Measurements from ENCODE around the gene TPPP.
"Not testable (repeated sequence)": the region's sequence is repeated elsewhere in the genome, so short reads cannot be mapped to it uniquely, and the experiment has no call there.

Gene TPPP

DNA sequence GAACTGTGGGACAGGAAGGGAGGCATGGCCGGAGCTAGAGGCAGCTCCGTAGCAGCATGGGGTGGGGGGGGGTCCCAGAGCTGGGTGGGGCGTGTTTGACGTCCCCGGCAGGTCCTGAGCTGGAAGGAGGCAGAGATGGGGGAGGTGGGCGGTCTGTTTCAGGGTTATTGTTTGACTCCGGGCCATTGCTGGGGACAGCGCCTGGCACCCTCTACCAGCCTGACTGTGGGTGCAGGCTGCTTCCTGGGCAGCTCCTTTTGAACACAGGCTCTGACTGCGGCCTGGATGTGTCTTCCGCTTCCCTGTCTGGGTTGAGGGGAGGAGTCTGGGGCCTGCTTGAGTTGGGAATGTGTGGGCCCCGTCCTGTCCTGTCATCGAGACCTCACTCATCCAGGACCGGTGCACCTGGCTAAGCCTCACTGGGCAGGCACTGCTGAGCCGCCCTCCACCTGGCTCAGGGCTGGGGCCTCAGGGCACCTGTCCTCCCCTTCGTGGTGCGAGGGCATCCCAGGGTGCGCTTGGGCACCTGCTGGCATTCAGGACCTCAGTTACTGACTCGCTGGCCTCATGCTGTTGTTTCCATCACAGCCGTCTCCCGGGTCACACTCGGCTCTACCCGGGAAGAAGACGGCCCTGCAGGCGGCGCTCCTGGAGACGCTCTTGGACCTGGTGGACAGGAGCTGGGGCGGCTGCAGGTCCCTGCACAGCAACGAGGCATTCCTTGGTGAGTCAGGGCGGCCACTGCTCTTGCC is 54.5 kb downstream of the TPPP start:
- H3K27me3 ChIP-seq (replicated peaks; ENCODE audit: control insufficient read depth, insufficient read depth, low read length), result no peaks in the 10 kb centered on the region
- no peak overlapping the region for H3K4me3 ChIP-seq (ENCODE audit: low read length)
- no peak overlapping the region for H3K9ac ChIP-seq (ENCODE audit: low read length)
- no peaks in the 10 kb centered on the region for H3K4me1 ChIP-seq (ENCODE audit: control insufficient read depth, insufficient read depth, low read length)
- peaks cover 17% of the 10 kb centered on the region for H3K36me3 ChIP-seq (ENCODE audit: control insufficient read depth, insufficient read depth, low read length, severe bottlenecking)
- no peak for DNase-seq (ENCODE audit: low read depth)
- peaks cover 2% of the 10 kb centered on the region for H3K9me3 ChIP-seq (ENCODE audit: control insufficient read depth, low read length)

DNA sequence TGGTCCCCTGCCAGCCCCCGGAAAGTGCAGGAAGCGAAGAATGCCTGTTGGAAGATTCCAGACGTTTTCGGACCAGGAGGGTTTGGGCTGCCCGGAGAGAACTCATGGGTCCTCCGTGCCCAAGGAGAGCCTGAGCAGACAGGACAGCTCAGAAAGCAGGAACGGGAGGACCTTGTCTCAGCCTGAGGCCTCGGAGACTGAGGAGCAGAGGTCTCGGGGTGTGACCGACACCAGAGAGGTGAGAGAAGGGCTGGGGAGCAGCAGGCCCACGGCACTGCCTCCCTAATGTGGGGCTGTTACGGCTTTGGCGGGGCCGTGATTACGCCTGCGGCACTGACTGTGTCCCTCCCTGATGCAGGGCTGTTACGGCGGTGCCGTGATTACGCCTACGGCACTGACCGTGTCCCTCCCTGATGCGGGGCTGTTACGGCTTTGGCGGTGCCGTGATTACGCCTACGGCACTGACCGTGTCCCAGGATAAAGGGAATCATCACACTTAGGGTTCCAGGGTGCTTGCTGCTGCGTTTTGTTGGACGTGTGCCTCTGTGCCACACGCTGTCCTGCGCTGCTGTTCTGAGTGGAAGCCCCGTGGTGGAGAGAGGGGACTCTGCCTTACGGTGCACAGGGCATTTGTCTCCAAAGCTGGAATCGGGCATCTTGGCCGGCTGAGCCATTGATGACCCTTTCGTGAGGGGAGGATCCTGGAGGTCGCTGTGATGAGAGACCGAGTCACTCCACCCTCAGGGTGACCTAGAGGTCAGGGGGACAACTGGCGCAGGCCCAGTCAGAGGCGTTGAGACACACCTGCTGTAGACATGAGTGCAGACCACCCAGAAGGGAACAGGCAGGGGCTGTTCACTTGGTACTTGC is 55.3 kb downstream of the TPPP start:
- Histone ChIP-seq H3K9ac (ENCODE audit: low read length) (no peak overlapping the region), H3K4me3 (ENCODE audit: low read length) (no peak overlapping the region), H3K9me3 (ENCODE audit: control insufficient read depth, low read length) (peaks cover 2% of the 10 kb centered on the region), H3K36me3 (ENCODE audit: control insufficient read depth, insufficient read depth, low read length, severe bottlenecking) (peaks cover 17% of the 10 kb centered on the region), H3K27me3 (replicated peaks; ENCODE audit: control insufficient read depth, insufficient read depth, low read length) (no peaks in the 10 kb centered on the region), H3K4me1 (ENCODE audit: control insufficient read depth, insufficient read depth, low read length) (no peaks in the 10 kb centered on the region)
- DNase-seq (ENCODE audit: low read depth), result no peak

DNA sequence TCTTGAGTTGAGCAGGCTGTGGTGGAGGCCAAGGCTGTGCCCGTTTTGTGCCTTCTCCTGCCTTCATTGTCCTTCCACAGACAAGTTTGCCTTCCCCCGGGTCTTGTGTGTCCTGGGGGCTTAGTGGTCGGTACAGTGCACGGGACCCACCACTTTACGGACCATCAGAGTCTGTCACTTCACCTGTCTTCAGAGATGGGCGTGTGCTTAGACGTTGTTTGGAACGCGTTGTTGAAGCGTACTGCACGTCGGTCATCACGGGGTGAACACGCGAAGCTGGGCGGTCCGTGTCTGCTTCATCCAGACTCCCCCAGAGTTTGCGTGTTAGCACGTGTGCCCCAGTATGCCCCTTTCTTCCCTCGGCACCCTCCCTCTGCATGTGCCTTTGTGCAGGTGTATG is 56.2 kb downstream of the TPPP start:
- Histone ChIP-seq H3K9me3 (ENCODE audit: control insufficient read depth, low read length) (peaks cover 2% of the 10 kb centered on the region), H3K4me3 (ENCODE audit: low read length) (no peak overlapping the region), H3K4me1 (ENCODE audit: control insufficient read depth, insufficient read depth, low read length) (no peaks in the 10 kb centered on the region), H3K9ac (ENCODE audit: low read length) (no peak overlapping the region), H3K27me3 (replicated peaks; ENCODE audit: control insufficient read depth, insufficient read depth, low read length) (no peaks in the 10 kb centered on the region), H3K36me3 (ENCODE audit: control insufficient read depth, insufficient read depth, low read length, severe bottlenecking) (peaks cover 17% of the 10 kb centered on the region)
- DNase-seq (ENCODE audit: low read depth), result no peak

DNA sequence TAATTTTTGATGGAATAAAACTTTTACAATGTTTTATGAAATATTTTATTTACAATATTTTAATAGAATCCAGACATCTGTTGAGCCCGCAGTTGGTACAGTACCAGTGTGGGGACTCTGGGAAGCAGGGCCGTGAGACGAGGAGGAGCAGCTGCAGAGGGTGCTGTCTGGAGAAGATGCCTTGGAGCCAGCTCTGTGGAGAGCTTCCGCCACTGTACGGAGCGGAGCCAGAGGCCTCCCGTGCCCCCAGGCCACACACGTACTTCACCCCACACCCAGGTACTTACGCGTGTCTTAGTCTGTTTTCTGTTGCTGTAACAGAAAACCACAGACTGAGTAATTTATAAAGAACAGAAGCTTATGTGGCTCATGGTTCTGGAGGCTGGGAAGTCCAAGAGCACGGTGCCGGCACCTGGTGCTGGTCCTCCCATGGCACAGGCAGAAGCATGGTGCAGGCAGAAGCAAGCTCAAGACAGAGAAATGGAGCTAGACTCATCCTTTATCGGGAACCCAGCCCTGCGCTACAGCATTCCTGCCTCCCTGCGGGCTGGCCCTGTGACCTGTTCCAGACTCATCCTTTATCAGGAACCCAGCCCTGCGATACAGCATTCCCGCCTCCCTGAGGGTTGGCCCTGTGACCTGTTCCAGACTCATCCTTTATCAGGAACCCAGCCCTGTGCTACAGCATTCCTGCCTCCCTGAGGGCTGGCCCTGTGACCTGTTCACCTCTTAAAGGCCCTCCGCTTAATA is 57.7 kb downstream of the TPPP start:
- H3K9ac ChIP-seq (ENCODE audit: low read length), result no peak overlapping the region
- H3K36me3 ChIP-seq (ENCODE audit: control insufficient read depth, insufficient read depth, low read length, severe bottlenecking), result peaks cover 14% of the 10 kb centered on the region
- peaks cover 2% of the 10 kb centered on the region for H3K9me3 ChIP-seq (ENCODE audit: control insufficient read depth, low read length)
- no peaks in the 10 kb centered on the region for H3K4me1 ChIP-seq (ENCODE audit: control insufficient read depth, insufficient read depth, low read length)
- no peak for DNase-seq (ENCODE audit: low read depth)
- no peak overlapping the region for H3K4me3 ChIP-seq (ENCODE audit: low read length)
- no peaks in the 10 kb centered on the region for H3K27me3 ChIP-seq (replicated peaks; ENCODE audit: control insufficient read depth, insufficient read depth, low read length)

DNA sequence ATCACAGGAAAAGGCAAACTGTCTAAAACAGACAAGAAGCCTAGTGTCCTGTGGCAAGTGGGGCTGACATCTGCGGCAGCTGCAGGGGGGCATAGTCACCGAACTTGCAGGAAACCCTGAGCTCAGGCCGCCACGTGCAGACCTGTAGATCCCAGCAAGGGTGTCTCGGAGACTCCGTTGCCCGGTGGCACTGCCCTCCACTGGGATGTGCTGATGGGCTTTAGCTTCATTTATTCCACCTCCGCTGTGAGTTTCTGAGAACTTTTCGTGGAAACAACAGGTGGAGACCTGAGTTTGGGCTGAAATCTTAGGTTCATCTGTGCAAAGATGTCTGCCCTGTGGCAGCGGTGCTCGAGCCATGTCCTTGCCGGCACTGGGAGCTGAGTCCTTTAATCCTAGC is 59.0 kb downstream of the TPPP start:
- Histone ChIP-seq H3K9ac (ENCODE audit: low read length) (no peak overlapping the region), H3K4me1 (ENCODE audit: control insufficient read depth, insufficient read depth, low read length) (no peaks in the 10 kb centered on the region), H3K36me3 (ENCODE audit: control insufficient read depth, insufficient read depth, low read length, severe bottlenecking) (peaks cover 14% of the 10 kb centered on the region), H3K27me3 (replicated peaks; ENCODE audit: control insufficient read depth, insufficient read depth, low read length) (no peaks in the 10 kb centered on the region), H3K4me3 (ENCODE audit: low read length) (no peak overlapping the region), H3K9me3 (ENCODE audit: control insufficient read depth, low read length) (peaks cover 2% of the 10 kb centered on the region)
- no peak for DNase-seq (ENCODE audit: low read depth)

DNA sequence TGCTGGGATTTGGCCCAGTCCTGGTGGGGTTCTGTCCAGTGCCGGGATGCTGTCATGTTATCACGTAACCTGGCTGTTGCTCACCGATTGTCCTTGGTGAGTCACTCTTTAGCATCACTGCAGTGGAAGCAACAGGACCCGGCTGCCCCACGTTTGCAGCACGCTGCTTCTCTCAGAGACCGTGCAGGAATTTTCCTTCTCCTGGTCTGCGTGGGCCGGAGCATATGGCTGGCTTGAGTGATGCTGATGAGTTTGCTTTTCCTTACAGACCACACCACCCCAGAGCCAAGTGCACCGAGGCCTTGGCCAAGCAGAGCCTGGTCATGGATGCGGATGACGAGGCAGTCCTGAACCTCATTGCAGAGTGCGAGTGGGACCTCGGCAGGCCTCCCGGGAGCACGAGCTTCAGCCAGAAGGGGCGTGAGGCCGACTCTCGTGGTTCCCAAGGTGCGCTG is 59.6 kb downstream of the TPPP start:
- Histone ChIP-seq H3K4me1 (ENCODE audit: control insufficient read depth, insufficient read depth, low read length) (no peaks in the 10 kb centered on the region), H3K9me3 (ENCODE audit: control insufficient read depth, low read length) (peaks cover 2% of the 10 kb centered on the region), H3K27me3 (replicated peaks; ENCODE audit: control insufficient read depth, insufficient read depth, low read length) (no peaks in the 10 kb centered on the region), H3K4me3 (ENCODE audit: low read length) (no peak overlapping the region), H3K36me3 (ENCODE audit: control insufficient read depth, insufficient read depth, low read length, severe bottlenecking) (peaks cover 14% of the 10 kb centered on the region), H3K9ac (ENCODE audit: low read length) (no peak overlapping the region)
- no peak for DNase-seq (ENCODE audit: low read depth)

DNA sequence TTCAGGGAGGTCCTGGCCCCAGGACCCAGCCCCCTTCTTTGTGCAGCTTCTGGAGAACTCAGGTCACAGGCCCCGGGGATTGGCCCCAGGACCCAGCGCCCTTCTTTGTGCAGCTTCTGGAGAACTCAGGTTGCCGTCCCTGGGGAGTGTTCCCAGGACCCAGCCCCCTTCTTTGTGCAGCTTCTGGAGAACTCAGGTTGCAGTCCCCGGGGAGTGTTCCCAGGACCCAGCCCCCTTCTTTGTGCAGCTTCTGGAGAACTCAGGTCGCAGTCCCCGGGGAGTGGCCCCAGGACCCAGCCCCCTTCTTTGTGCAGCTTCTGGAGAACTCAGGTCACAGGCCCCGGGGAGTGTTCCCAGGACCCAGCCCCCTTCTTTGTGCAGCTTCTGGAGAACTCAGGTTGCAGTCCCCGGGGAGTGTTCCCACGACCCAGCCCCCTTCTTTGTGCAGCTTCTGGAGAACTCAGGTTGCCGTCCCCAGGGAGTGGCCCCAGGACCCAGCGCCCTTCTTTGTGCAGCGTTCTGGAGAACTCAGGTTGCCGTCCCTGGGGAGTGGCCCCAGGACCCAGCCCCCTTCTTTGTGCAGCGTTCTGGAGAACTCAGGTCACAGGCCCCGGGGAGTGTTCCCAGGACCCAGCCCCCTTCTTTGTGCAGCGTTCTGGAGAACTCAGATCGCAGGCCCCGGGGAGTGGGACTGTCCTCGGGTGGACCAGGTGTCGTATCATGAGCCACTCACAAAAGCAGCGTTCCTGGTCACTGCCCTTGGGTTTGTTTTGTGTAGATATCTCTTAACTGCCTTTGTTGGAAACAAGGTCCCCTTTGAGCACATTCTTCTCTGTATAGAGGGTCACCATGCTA is 64.6 kb downstream of the TPPP start:
- H3K4me3 ChIP-seq (ENCODE audit: low read length); H3K4me1 ChIP-seq (ENCODE audit: control insufficient read depth, insufficient read depth, low read length); H3K9ac ChIP-seq (ENCODE audit: low read length); H3K27me3 ChIP-seq (replicated peaks; ENCODE audit: control insufficient read depth, insufficient read depth, low read length); H3K9me3 ChIP-seq (ENCODE audit: control insufficient read depth, low read length); H3K36me3 ChIP-seq (ENCODE audit: control insufficient read depth, insufficient read depth, low read length, severe bottlenecking); DNase-seq (ENCODE audit: low read depth): not testable (repeated sequence)

DNA sequence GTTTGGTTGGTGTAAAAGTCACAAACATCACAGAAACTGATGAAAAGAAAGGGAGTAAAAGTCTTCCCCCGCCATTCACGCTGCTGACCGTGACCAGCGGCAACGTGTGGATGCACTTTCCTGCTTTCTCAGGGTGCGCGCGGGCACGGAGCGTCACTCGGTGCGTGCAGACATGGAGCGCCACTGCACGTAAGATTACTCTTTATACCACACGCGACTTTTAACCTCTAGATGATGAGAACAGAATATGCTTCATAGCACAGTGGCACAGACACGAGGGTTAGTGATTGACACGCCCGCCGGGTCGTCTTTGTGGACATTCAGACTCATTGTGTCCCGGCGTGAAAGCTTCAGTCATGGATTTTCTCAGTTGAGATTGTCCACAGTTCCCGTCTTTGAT is 65.3 kb downstream of the TPPP start:
- Histone ChIP-seq H3K9ac (ENCODE audit: low read length) (no peak overlapping the region), H3K4me3 (ENCODE audit: low read length) (no peak overlapping the region), H3K4me1 (ENCODE audit: control insufficient read depth, insufficient read depth, low read length) (no peaks in the 10 kb centered on the region), H3K27me3 (replicated peaks; ENCODE audit: control insufficient read depth, insufficient read depth, low read length) (no peaks in the 10 kb centered on the region), H3K9me3 (ENCODE audit: control insufficient read depth, low read length) (no peaks in the 10 kb centered on the region), H3K36me3 (ENCODE audit: control insufficient read depth, insufficient read depth, low read length, severe bottlenecking) (peaks cover 4% of the 10 kb centered on the region)
- no peak for DNase-seq (ENCODE audit: low read depth)

DNA sequence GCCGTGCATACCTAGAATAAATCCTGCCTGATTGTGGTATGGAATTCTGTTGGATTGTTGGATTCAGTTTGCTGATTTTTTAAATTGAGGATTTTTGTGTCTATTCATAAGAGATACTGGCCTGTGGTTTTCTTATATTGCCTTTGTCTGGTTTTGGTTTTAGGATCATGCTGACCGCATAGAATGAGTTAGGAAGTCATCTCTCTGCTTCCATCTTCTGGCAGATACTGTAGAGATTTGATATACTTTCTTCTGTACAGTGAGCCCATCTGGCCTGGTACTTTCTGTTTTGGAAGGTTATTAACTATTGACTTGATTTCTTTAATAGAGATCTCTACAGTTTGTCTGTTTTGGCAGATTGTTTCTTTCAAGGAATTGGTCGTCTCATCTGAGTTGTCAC is 66.3 kb downstream of the TPPP start:
- no peak overlapping the region for H3K4me3 ChIP-seq (ENCODE audit: low read length)
- H3K9ac ChIP-seq (ENCODE audit: low read length), result no peak overlapping the region
- peaks cover 4% of the 10 kb centered on the region for H3K36me3 ChIP-seq (ENCODE audit: control insufficient read depth, insufficient read depth, low read length, severe bottlenecking)

DNA sequence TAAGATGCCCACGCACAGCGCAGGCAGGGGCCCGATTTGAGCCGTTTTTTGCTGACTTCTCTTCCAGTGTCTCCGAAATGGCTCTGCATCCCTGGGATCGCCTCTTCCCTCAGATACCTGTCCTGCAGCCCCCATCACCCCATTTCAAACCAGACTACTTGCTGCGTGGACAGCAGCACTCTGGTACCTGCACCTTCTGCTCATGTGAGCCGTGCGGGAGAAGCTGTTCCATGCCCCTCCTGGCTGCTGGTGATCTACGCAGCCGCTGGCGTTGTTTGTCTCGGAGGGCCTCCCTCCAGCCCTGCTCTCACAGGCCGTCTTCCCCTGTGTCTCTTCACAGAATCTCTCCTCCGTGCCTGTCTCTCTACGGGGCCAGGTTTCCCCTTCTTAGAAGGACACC is 67.6 kb downstream of the TPPP start:
- H3K4me1 ChIP-seq (ENCODE audit: control insufficient read depth, insufficient read depth, low read length), result no peaks in the 10 kb centered on the region
- no peaks in the 10 kb centered on the region for H3K9me3 ChIP-seq (ENCODE audit: control insufficient read depth, low read length)
- H3K36me3 ChIP-seq (ENCODE audit: control insufficient read depth, insufficient read depth, low read length, severe bottlenecking), result peaks cover 4% of the 10 kb centered on the region
- no peaks in the 10 kb centered on the region for H3K27me3 ChIP-seq (replicated peaks; ENCODE audit: control insufficient read depth, insufficient read depth, low read length)
- H3K4me3 ChIP-seq (ENCODE audit: low read length), result no peak overlapping the region
- no peak overlapping the region for H3K9ac ChIP-seq (ENCODE audit: low read length)
- no peak for DNase-seq (ENCODE audit: low read depth)

More for the DNA sequence above, 66.3 kb downstream of the TPPP start:
- DNase-seq (ENCODE audit: low read depth), result peak; percentile 31
- Histone ChIP-seq H3K4me1 (ENCODE audit: control insufficient read depth, insufficient read depth, low read length) (no peaks in the 10 kb centered on the region), H3K9me3 (ENCODE audit: control insufficient read depth, low read length) (no peaks in the 10 kb centered on the region), H3K27me3 (replicated peaks; ENCODE audit: control insufficient read depth, insufficient read depth, low read length) (no peaks in the 10 kb centered on the region)
